ENCODE data around the gene ZNF771.

ZNF771 gene

GRCh38 chr16:30428055-30428454 lies 20.6 kb downstream of the ZNF771 start:
- TF ChIP-seq CTCF (IDR thresholded peaks at IDR 0.05; ENCODE audit: insufficient read depth, low read depth, low read length, missing control alignments), result no peak
- no peak overlapping the region for H3K4me3 ChIP-seq (ENCODE audit: low read length)
- DNase-seq (ENCODE audit: low read depth), result no peak

GRCh38 chr16:30429418-30429677 lies 21.9 kb downstream of the ZNF771 start:
- H3K4me3 ChIP-seq (ENCODE audit: low read length), result peak overlapping the region; percentile 82
- DNase-seq (ENCODE audit: low read depth), result no peak
- no peak for TF ChIP-seq CTCF (IDR thresholded peaks at IDR 0.05; ENCODE audit: insufficient read depth, low read depth, low read length, missing control alignments)

- peak within 1 kb of the TSS; percentile 82 for H3K4me3 ChIP-seq (ENCODE audit: low read length)
- TF ChIP-seq CTCF (IDR thresholded peaks at IDR 0.05; ENCODE audit: insufficient read depth, low read depth, low read length, missing control alignments), result peak; percentile 89
- DNase-seq (ENCODE audit: low read depth), result peak; percentile 100
Observed at GRCh38 chr16:30429678-30430427, 22.4 kb downstream of the ZNF771 start, which contains the start of gene DCTPP1. Gene DCTPP1, minus strand, starts transcription at chr16:30430030. Its CDS starts 50 bp downstream, at chr16:30429980.

GRCh38 chr16:30430428-30430970 lies 23.1 kb downstream of the ZNF771 start:
- no peak for TF ChIP-seq CTCF (IDR thresholded peaks at IDR 0.05; ENCODE audit: insufficient read depth, low read depth, low read length, missing control alignments)
- DNase-seq (ENCODE audit: low read depth), result no peak
- H3K4me3 ChIP-seq (ENCODE audit: low read length), result no peak overlapping the region

GRCh38 chr16:30434852-30435251 lies 27.4 kb downstream of the ZNF771 start:
- peak; percentile 67 for DNase-seq (ENCODE audit: low read depth)
- no peak overlapping the region for H3K4me3 ChIP-seq (ENCODE audit: low read length)
- TF ChIP-seq CTCF (IDR thresholded peaks at IDR 0.05; ENCODE audit: insufficient read depth, low read depth, low read length, missing control alignments), result no peak

GRCh38 chr16:30437511-30438046 lies 30.2 kb downstream of the ZNF771 start:
- no peak for TF ChIP-seq CTCF (IDR thresholded peaks at IDR 0.05; ENCODE audit: insufficient read depth, low read depth, low read length, missing control alignments)
- no peak for DNase-seq (ENCODE audit: low read depth)
- no peak overlapping the region for H3K4me3 ChIP-seq (ENCODE audit: low read length)

All from epithelial cell of esophagus (primary cell).